BLaER1 treated with 17β-estradiol and CSF1 and Interleukin-3, amounts not matched to agents 10 nM and 100 nM (cell line): Measurements from ENCODE around the gene LYZL2.
"Not testable (repeated sequence)": the region's sequence is repeated elsewhere in the genome, so short reads cannot be mapped to it uniquely, and the experiment has no call there.

Experiments used
- H3K27ac ChIP-seq, 11 experiments: shearing (Covaris generic); formaldehyde crosslinking; 2 replicates each; pipeline ENCODE4 v1.8.1; 2022
- H3K27me3 ChIP-seq, 11 experiments: shearing (Covaris generic); formaldehyde crosslinking; 2 replicates each; pipeline ENCODE4 v1.8.1; 2022
- H3K36me3 ChIP-seq, 11 experiments: shearing (Covaris generic); formaldehyde crosslinking; 2 replicates each; pipeline ENCODE4 v1.8.1; 2022
- H3K4me1 ChIP-seq, 10 experiments: shearing (Covaris generic); formaldehyde crosslinking; 2 replicates each; pipeline ENCODE4 v1.8.1; 2022
- H3K4me2 ChIP-seq, 11 experiments: shearing (Covaris generic); formaldehyde crosslinking; 2 replicates each; pipeline ENCODE4 v1.8.1; 2022
- H3K4me3 ChIP-seq, 10 experiments: shearing (Covaris generic); formaldehyde crosslinking; 2 replicates each; pipeline ENCODE4 v1.8.1; 2022
- H3K9ac ChIP-seq, 11 experiments: shearing (Covaris generic); formaldehyde crosslinking; 2 replicates each; pipeline ENCODE4 v1.8.1; 2022
- H3K9me3 ChIP-seq, 11 experiments: shearing (Covaris generic); formaldehyde crosslinking; replicated peaks in 1 of 11; 2 replicates each; pipeline ENCODE4 v1.8.1; 2022
- H4K20me1 ChIP-seq, 11 experiments: shearing (Covaris generic); formaldehyde crosslinking; 2 replicates each; pipeline ENCODE4 v1.8.1; 2022
- Cebpa-rat ChIP-seq, 11 experiments: shearing (Covaris generic); IDR thresholded peaks; 2 replicates each; pipeline ENCODE4 v1.8.1; 2022

Gene LYZL2

DNA sequence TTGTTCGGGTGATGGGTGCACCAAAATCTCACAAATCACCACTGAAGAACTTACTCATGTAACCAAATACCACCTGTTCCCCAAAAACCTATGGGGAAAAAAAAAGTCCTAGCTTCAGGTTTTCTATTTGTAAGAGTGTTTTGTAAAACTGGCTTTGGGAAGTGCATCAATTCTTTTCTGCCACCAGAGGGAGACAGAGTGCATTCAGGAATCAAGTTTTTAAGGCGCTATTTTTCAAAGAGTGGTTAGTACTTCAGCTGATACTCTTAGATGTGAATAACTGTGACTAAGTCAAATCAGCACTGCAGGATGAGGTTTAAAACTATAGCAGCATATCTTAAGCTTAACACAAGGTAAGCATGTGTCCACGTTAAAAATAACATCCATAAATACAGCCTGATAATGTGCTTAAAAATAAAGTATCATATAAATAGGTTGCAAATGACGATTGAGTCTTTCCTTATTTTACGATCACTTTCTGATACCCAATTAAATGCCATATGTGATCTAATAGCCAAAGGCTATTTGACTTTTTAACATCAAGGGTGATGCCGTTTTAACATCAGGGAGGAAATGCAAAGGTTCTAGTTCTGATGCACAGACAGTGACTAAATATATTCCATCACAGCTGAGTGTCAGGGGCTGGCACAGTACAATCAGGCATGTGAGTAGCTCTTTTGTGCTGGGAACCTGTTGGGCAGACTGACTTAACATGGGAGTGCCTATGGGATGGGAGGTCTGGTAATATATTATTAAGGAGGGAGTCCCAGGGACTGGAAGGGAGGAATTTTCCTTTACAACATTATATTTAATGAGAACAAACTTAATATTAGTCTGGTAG is 10.6 kb upstream of the LYZL2 start:
- Histone ChIP-seq H3K4me1 (0 out of 20 replicates have a peak, but pooled peaks cover 0 to 4% (median 0%) of the 10 kb centered on the region in 10 experiments), H4K20me1 (no peaks in the 10 kb centered on the region), H3K4me3 (no peak overlapping the region), H3K9ac (no peak overlapping the region), H3K4me2 (no peak overlapping the region), H3K36me3 (no peaks in the 10 kb centered on the region), H3K27me3 (no peaks in the 10 kb centered on the region), H3K27ac (no peak overlapping the region), H3K9me3 (no peaks in the 10 kb centered on the region)
- no peak for TF ChIP-seq Cebpa-rat (IDR thresholded peaks at IDR 0.05)

DNA sequence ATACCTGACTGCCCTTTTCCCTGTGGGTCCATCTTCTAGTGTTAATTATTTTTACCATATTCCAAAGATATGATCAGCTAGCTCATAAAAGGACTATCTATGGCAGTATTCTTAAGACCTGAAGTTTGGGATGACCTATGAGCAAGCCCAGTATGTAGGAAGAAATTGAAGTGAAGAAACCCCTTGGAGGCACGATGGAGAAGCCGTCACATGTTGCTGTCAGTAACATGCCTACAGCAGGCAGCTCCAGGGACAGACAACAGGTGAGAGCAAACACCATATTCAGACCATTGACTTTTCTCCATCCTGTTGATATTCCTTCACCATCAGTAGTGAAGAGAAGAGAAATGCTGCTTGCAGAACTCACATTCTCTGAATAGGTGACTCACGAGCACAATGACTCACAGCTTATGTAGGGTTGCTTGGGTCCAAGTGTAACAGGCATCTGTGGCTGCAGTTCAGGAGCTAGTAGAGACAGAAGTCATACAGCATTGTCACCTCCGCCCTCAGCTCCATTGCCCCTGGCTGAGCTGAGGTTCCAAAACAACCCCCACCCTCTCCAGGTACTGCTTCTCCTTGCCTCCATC is 8.4 kb upstream of the LYZL2 start:
- Histone ChIP-seq H3K27me3 (no peaks in the 10 kb centered on the region), H3K9me3 (no peaks in the 10 kb centered on the region), H3K4me1 (0 out of 20 replicates have a peak, but pooled peaks cover 0 to 4% (median 0%) of the 10 kb centered on the region in 10 experiments), H3K9ac (no peak overlapping the region), H4K20me1 (no peaks in the 10 kb centered on the region), H3K36me3 (no peaks in the 10 kb centered on the region), H3K27ac (no peak overlapping the region), H3K4me3 (no peak overlapping the region), H3K4me2 (no peak overlapping the region)
- TF ChIP-seq Cebpa-rat (IDR thresholded peaks at IDR 0.05), result no peak

DNA sequence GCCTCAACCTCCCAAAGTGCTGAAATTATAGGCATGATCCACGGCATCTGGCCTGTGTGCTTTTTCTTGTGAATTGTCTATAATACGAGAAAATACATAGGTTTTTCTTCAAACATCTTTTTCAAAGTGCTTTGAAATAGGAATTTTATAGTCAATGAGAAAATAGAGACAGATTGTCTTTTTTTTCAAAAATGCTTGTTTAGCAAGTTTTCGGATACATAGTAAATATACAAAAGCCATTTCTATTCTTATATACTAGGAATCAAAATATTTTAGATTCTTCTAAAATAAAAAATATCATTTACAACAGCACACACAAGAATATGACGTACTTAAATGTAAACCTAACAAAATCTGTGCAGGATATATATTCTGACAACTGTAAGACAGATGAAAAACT is 1.6 kb upstream of the LYZL2 start:
- peak overlapping the region in 1 of 11 experiments; percentile 35; a peak in 2 of 22 replicates for H3K4me2 ChIP-seq
- no peak overlapping the region for H3K4me3 ChIP-seq
- peak overlapping the region in 2 of 11 experiments; percentile 32 to 53; a peak in 5 of 22 replicates for H3K27ac ChIP-seq
- H3K27me3 ChIP-seq, result no peaks in the 10 kb centered on the region
- H4K20me1 ChIP-seq, result no peaks in the 10 kb centered on the region
- H3K36me3 ChIP-seq, result no peaks in the 10 kb centered on the region
- no peaks in the 10 kb centered on the region for H3K9me3 ChIP-seq
- peaks cover 0 to 9% (median 0%) of the 10 kb centered on the region in 10 experiments; a peak in 6 of 20 replicates for H3K4me1 ChIP-seq
- no peak for TF ChIP-seq Cebpa-rat (IDR thresholded peaks at IDR 0.05)
- H3K9ac ChIP-seq, result no peak overlapping the region

DNA sequence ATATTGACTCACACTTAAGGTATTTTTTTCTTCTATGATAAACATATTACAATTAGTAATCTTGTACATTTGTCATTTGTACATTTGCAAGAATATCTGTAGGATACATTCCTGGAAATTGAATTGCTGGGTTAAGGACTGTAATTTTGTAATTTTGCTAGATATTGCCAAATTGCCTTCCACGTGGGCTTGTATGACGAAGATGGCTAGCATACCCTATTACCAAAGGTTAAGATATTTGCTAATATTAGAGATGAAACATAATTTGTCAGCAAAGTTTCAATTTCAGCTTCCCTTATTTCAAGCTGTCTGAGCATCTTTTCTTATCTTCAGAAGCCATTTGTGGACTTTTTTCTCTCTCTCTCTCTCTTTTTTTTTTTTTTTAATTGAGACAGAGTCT is 1.0 kb upstream of the LYZL2 start:
- Histone ChIP-seq H3K4me1 (peaks cover 0 to 9% (median 0%) of the 10 kb centered on the region in 10 experiments; a peak in 6 of 20 replicates), H4K20me1 (no peaks in the 10 kb centered on the region), H3K9me3 (no peaks in the 10 kb centered on the region), H3K4me3 (no peak overlapping the region), H3K9ac (no peak overlapping the region), H3K27me3 (no peaks in the 10 kb centered on the region), H3K4me2 (peak overlapping the region in 2 of 11 experiments; percentile 29 to 35; a peak in 2 of 22 replicates), H3K27ac (peak overlapping the region in 2 of 11 experiments; percentile 32 to 53; a peak in 4 of 22 replicates), H3K36me3 (no peaks in the 10 kb centered on the region)
- TF ChIP-seq Cebpa-rat (IDR thresholded peaks at IDR 0.05), result no peak

DNA sequence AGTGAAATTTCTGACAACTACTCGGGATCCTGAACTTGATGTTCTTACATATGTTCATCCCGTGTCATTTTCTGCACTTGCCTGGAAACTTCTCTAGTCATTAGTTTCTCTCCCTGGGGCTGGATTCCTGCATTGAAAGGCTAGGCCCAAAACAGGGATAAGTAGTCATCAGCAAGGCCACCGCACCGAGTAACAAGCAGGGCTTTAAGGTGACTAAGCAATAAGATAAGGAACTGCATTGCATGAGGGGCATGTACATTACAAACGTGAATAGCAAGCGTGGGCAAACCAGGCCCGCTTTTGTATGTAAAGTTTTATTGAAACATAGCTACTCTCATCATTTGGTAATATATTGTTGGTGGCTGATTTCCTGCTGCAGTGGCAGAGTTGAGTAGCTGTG is 977 bp downstream of the LYZL2 start:
- H3K9ac ChIP-seq, H3K27ac ChIP-seq, H3K4me3 ChIP-seq, H3K4me2 ChIP-seq, H3K36me3 ChIP-seq, H4K20me1 ChIP-seq, H3K9me3 ChIP-seq, H3K4me1 ChIP-seq, H3K27me3 ChIP-seq: not testable (repeated sequence)

DNA sequence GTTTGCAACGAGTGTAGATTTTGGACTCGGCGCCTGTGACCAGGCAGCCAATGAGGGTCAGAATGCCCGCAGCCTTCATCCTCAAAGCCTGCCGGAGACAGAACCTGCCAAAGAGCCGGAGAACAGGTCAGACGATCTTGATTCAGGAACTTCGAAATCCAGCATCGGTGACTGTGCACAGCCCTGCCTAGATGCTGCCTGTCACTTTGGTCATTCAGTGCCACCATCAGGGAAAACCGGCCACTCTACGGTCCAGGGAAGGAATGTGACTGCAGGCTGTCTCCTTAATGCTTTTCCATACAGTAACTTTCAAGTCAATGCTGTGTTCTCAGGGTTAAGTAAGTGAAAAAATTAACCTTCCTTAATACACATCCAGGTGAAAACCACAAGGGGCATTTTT is 2.7 kb downstream of the LYZL2 start:
- not testable (repeated sequence) for H3K36me3 ChIP-seq, H3K27ac ChIP-seq, H3K9ac ChIP-seq, H3K4me3 ChIP-seq, H3K27me3 ChIP-seq, H3K4me2 ChIP-seq, H4K20me1 ChIP-seq, H3K9me3 ChIP-seq
- H3K4me1 ChIP-seq, result peaks cover 0 to 13% (median 8%) of the 10 kb centered on the region in 10 experiments; a peak in 17 of 20 replicates

DNA sequence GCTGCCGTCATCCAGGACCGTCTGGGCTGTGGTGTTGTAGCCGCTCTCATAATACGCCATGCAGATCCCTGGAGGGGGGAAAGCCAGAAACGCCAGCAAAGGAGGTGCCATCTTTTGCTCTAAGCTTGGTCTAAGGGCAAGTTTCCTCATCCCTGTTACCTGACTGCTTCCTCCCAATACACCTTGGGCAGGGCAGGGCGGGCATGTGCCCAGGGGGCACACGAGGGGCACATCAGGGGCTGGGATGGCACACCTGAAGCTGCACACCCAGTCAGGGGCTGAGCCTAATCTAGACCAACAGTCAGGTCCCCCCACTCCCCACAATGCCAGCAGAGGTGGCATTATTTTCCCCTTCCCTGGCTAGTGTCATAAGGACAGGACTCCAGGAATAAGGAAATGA is 3.4 kb downstream of the LYZL2 start:
- not testable (repeated sequence) for H3K36me3 ChIP-seq, H3K27ac ChIP-seq, H3K4me3 ChIP-seq, H3K27me3 ChIP-seq, H3K9me3 ChIP-seq, H3K9ac ChIP-seq, H4K20me1 ChIP-seq, H3K4me2 ChIP-seq
- H3K4me1 ChIP-seq, result peaks cover 0 to 13% (median 8%) of the 10 kb centered on the region in 10 experiments; a peak in 17 of 20 replicates

DNA sequence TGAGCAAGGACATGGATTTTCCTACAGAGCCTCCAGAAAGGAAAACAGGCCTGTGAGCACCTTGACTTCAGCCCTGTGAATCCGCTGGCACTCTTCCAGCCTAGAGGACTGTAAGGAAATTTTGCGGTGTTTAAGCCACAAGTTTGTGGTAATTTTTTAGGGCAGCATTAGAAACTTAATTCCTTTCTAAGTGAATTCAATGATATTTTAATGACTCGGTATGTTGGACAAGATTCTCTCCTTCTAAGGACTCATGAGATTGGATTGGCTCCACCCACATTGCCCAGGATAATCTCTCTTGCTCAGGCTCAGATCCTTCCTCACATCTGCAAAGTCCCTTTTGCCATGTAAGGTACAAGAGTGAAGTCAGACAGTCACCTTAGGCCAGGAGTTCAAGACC is 4.5 kb downstream of the LYZL2 start:
- Histone ChIP-seq H3K27me3 (no peaks in the 10 kb centered on the region), H3K9ac (no peak overlapping the region), H3K27ac (no peak overlapping the region), H3K4me2 (no peak overlapping the region), H3K4me1 (peaks cover 0 to 12% (median 6%) of the 10 kb centered on the region in 10 experiments; a peak in 12 of 20 replicates), H4K20me1 (no peaks in the 10 kb centered on the region), H3K36me3 (no peaks in the 10 kb centered on the region), H3K9me3 (no peaks in the 10 kb centered on the region), H3K4me3 (no peak overlapping the region)
- TF ChIP-seq Cebpa-rat (IDR thresholded peaks at IDR 0.05), result no peak

DNA sequence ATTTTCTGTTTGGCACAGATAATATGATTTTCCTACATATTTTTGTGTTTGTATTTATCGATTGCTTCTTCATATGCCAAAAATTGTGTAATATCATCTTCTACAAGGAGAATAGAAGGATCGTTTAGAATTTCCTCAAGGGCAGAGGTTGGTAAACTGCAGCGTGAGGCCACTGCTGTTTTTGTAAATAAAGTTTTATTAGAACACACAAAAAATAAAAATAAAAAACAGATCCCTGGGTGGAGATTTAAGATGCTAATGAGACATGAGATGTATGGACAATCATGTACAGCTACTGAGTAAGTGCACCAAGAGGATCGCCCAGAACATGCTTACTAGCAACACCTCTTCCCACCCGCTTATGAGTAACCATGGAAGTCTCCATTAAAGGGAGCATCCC is 9.6 kb downstream of the LYZL2 start:
- peaks cover 0 to 12% (median 6%) of the 10 kb centered on the region in 10 experiments; a peak in 12 of 20 replicates for H3K4me1 ChIP-seq
- H3K4me2 ChIP-seq, result no peak overlapping the region
- no peak overlapping the region for H3K4me3 ChIP-seq
- no peaks in the 10 kb centered on the region for H3K9me3 ChIP-seq
- no peaks in the 10 kb centered on the region for H3K27me3 ChIP-seq
- no peak overlapping the region for H3K9ac ChIP-seq
- no peaks in the 10 kb centered on the region for H3K36me3 ChIP-seq
- no peaks in the 10 kb centered on the region for H4K20me1 ChIP-seq
- TF ChIP-seq Cebpa-rat (IDR thresholded peaks at IDR 0.05), result no peak
- no peak overlapping the region for H3K27ac ChIP-seq

DNA sequence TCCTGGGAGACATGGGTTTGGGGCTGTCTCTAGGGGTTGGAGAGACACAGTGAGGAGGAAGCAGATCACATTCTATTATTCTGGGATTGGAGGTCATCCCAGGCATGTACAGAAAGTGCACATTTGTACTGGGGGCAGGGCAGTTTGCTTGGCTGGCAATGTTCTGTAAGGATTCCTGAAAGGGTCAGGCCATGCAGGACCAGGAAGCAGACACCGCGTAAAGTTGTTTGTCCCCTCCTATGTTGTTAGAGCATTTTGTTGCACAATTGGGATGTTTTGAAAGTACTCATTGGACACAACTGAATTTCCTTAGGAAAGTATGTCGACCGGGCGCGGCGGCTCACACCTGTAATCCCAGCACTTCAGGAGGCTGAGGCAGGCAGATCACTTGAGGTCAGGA is 12.5 kb downstream of the LYZL2 start:
- no peak for TF ChIP-seq Cebpa-rat (IDR thresholded peaks at IDR 0.05)
- H3K9ac ChIP-seq, result no peak overlapping the region
- H3K4me3 ChIP-seq, result no peak overlapping the region
- H3K36me3 ChIP-seq, result no peaks in the 10 kb centered on the region
- H3K4me2 ChIP-seq, result no peak overlapping the region
- no peaks in the 10 kb centered on the region for H3K27me3 ChIP-seq
- H3K27ac ChIP-seq, result no peak overlapping the region
- no peaks in the 10 kb centered on the region for H3K9me3 ChIP-seq
- H3K4me1 ChIP-seq, result peaks cover under 1 to 6% (median 2%) of the 10 kb centered on the region in 10 experiments; a peak in 14 of 20 replicates
- H4K20me1 ChIP-seq, result no peaks in the 10 kb centered on the region

DNA sequence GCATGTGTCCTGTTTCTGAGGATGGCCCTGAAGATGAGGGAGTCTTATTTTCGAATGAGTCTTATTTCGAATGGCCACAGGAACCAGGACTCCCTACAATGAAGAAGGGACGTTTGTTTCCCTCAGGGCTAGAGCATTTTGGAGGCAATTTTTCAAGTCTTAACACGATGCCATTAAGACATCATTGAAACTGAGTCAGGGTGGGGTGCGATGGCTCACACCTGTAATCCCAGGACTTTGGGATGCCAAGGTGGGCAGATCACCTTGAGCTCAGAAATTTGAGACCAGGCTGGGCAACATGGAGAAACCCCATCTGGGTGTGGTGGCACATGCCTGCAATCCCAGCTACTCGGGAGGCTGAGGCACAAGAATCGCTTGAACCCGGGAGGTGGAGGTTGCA is 18.5 kb downstream of the LYZL2 start:
- H3K36me3 ChIP-seq, H3K9me3 ChIP-seq, H3K4me2 ChIP-seq, H3K27me3 ChIP-seq, H3K27ac ChIP-seq, H3K4me3 ChIP-seq, H3K4me1 ChIP-seq, H4K20me1 ChIP-seq, H3K9ac ChIP-seq: not testable (repeated sequence)
